ENCODE data around the gene SSR2.
A peak's percentile ranks its signal among the peaks of the same experiment; 100 is the strongest.

SSR2 gene

GRCh38 chr1:155971910-155972809 lies 48.6 kb downstream of the SSR2 start:
- no peak for DNase-seq

GRCh38 chr1:155970531-155971167 lies 50.1 kb downstream of the SSR2 start:
- peak; percentile 29 for DNase-seq

DNA sequence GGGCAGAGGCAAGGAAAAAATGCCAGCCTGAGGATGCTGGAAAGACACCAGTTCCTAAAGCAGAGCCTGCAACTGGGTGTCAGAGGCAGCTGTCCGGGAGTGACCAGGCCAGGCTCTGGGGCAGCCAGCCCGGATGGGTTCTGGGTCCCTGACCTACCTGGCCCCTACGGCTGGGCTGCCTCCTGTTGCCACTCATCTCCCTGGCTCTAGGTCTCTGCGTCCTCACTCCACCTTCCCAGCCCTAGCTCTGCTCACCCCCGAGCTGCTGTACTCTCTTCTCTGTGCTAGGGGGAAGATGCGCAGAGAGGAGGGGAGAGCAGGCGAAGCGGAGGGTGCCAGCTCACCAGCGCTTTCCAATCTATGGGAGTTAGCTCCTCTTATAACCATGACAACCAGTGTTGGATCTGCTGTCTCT lies 51.4 kb downstream of the SSR2 start:
- no peak for DNase-seq

DNA sequence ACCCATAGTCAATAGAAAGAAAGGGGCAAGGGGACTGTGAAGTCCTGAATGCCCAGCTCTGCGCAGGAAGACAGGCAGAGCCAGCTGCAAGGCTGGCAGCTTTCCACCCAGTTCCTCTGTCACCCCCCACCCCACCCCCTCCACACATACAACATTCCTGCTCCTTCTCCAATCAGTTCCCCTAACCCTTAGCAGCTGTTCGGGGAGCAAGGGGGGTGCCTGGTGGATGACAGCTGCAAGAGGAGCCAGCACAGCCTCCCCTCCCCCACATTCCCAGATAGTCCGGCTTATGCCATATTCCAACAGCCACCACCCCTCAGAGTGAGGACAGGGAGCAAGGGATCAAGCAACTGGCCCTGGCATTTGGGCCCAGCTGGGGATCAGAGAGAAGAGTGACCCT lies 52.1 kb downstream of the SSR2 start:
- DNase-seq, result no peak

GRCh38 chr1:155968051-155968400 lies 52.7 kb downstream of the SSR2 start:
- DNase-seq, result no peak

DNA sequence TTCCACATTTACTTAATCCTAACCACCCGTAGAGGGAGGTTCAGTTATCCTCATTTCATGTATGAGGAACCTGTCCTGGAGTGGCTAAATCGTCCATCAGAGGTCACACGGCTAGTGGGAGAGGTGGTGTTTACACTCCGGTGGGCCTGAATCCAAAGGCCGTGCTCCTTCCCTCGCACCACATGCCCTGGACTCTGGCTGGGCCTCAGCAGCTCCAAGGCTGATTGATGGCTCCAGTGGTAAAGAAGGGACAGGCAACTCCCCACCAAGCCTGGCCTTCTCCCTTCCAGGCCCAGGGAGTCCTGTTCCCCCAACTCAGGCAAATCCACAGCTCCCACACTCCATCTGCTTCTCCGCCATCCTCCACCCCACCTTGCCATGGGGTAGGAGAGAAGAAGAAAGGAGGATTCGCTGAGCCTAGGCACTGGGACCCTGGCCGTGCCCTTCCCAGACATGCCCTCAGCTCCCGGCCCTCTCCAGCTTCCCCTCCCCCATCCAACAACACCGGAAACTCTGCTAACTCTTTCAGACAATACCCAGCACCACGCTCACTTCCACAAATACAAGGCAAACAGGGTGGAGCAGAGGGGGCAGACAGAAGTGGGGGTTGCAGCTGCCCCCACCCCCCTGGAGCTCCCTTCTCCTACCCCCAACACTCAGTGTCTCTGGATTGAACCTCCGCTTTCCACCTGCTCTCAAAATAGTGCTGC lies 53.3 kb downstream of the SSR2 start:
- DNase-seq, result no peak

DNA sequence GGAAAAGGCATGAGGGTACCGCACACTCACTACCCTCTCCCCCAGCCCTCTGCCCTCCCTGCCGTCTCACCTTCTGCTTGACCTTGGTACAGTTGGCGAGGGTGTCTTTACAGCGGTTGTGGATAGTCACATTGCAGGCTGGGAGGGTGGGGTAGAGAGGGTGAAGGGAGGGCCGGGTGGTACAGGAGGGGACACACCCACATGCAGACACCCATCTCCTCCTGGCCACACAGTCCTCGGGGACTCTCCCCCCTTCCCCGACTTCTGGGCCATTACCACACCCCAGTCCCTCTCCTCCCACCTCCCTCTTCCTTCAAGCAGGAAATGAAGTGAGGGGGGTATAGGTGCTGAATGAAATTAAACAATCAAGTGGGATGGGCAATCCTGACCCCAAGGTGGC lies 54.0 kb downstream of the SSR2 start:
- DNase-seq, result no peak

- DNase-seq, result no peak
Measured at GRCh38 chr1:155966135-155966534, 54.6 kb downstream of the SSR2 start.

DNA sequence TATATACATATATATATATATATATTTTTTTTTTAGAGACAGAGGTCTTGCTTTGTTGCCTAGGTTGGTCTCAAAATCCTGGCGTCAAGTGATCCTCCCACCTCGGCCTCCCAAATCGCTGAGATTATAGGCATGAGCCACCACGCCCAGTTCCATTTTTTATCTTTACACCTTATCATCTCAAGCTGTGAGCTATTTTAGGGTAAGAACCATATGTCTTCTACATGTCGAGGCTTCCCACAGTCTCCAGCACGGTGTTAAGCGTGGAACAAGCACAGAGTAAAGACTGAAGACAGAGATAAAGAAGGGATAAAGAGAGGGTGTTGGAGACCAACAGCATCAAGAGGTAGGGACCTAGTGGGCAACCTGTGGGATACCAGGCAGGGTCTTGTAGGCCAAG lies 56.6 kb downstream of the SSR2 start:
- no peak for DNase-seq

- no peak for DNase-seq
Measured at GRCh38 chr1:155962599-155963211, 58.0 kb downstream of the SSR2 start.

DNA sequence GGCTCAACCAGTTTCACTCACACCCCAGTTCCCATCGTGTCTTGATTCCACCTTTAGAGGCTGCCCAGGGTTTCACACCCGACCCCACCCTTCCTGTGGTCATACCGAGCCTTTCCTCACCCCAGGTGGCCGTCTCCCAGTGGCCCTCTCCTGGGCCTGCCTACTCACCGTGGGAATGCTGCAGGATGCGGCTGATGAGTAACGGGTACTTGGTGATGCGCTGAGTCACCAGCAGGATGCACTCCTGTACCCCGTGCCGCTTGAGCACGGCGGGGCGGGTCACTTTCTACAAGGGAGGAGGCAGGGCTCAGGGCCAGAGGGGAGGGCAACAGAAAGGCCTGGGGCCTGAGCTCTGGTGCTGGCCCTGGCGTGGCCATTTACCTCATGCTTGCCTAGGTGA lies 58.8 kb downstream of the SSR2 start:
- DNase-seq, result no peak

GRCh38 chr1:155960081-155960745 lies 60.5 kb downstream of the SSR2 start:
- DNase-seq, result no peak
